SK-N-MC (cell line): ENCODE data around the gene AOX1.

Experiments
- EZH2 ChIP-seq: fragments of 200-600 bp; sonication (generic); IDR thresholded peaks from one replicate; pipeline ENCODE4 v1.6.1; 2017; ENCODE audit warnings: antibody characterized with exemption
- FOXP2 ChIP-seq: optimal IDR thresholded peaks from 2 replicates; pipeline ENCODE3; 2011; ENCODE audit warnings: mild to moderate bottlenecking, moderate library complexity; ENCODE audit not compliant: insufficient read depth; ENCODE audit errors: extremely low read length, control extremely low read depth
- POLR2AphosphoS5 ChIP-seq: IDR thresholded peaks from 2 replicates; pipeline ENCODE4 v1.6.1; 2012; ENCODE audit warnings: mild to moderate bottlenecking, low read depth, low read length, borderline replicate concordance

DNA sequence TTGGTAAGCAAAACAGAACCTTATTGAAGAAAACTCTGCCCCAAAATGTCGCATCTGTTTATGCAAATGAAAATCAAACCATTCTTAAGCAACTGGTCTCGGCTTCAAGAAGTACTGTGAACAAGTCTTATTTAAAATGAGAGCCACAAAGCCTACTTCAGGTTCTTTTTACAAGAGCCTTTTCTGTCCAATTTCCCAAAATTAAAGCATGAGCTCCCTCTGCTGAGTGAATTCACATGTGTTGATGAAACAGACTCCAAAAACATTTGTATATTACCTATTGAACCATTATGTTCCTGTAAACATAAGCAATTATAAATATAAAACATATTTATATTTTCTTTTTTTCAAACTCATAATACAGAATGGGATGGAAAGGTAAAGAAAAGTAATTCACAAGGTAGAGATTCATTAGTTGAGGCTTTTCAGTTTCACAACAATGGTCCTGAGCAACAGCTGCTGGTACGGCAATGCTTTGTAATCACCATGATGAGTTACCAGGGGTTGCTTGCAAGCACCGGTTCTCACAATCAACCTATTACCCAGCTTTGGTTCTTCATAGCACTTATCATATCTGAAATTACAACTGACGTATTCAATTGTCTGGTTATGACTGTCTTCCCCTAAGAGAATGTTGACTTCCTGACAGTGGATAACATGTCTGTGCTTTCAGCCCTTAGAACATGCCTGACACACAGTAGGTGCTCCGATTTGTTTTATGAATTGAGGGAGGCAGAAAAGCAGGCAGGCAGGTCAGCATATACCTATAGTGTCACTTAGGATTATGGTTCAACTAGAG lies 117.5 kb downstream of the AOX1 start:
- TF ChIP-seq EZH2: no peak
- no peak for TF ChIP-seq POLR2AphosphoS5
- no peak for TF ChIP-seq FOXP2
